HG03521 (cell line): ENCODE measurements around the gene RFTN1.

Experiments
- ATAC-seq: cut with Tn5 transposase; IDR thresholded peaks from one replicate; pipeline ENCODE4 v1.9.1; 2021; ENCODE audit warnings: mild to moderate bottlenecking, moderate library complexity; ENCODE audit not compliant: unreplicated experiment

RFTN1 gene

GRCh38 chr3:16468336-16469098 is 45.0 kb downstream of the RFTN1 start:
- ATAC-seq: no peak

GRCh38 chr3:16468002-16468335 is 45.5 kb downstream of the RFTN1 start:
- ATAC-seq: no peak

GRCh38 chr3:16467393-16467792 is 46.1 kb downstream of the RFTN1 start:
- peak; percentile 73 for ATAC-seq

- ATAC-seq: no peak
Observed at GRCh38 chr3:16466822-16467221, 46.7 kb downstream of the RFTN1 start.

- ATAC-seq: no peak
Observed at GRCh38 chr3:16464511-16465148, 48.9 kb downstream of the RFTN1 start.

- ATAC-seq: no peak
Observed at GRCh38 chr3:16463914-16464313, 49.6 kb downstream of the RFTN1 start.

GRCh38 chr3:16463119-16463518 is 50.4 kb downstream of the RFTN1 start:
- ATAC-seq: no peak

GRCh38 chr3:16462679-16463078 is 50.8 kb downstream of the RFTN1 start:
- ATAC-seq: no peak

- no peak for ATAC-seq
Observed at GRCh38 chr3:16461463-16462245, 51.8 kb downstream of the RFTN1 start.

- no peak for ATAC-seq
Observed at GRCh38 chr3:16460886-16461285, 52.6 kb downstream of the RFTN1 start.

GRCh38 chr3:16460273-16460672 is 53.2 kb downstream of the RFTN1 start:
- no peak for ATAC-seq

- no peak for ATAC-seq
Observed at GRCh38 chr3:16456784-16457415, 56.6 kb downstream of the RFTN1 start.

GRCh38 chr3:16455966-16456365 is 57.5 kb downstream of the RFTN1 start:
- ATAC-seq: no peak

- ATAC-seq: no peak
Observed at GRCh38 chr3:16455001-16455400, 58.5 kb downstream of the RFTN1 start.

GRCh38 chr3:16452261-16452660 is 61.2 kb downstream of the RFTN1 start:
- no peak for ATAC-seq

- no peak for ATAC-seq
Observed at GRCh38 chr3:16449369-16449768, 64.1 kb downstream of the RFTN1 start.

- ATAC-seq: no peak
Observed at GRCh38 chr3:16448639-16449070, 64.8 kb downstream of the RFTN1 start.

GRCh38 chr3:16447135-16447534 is 66.4 kb downstream of the RFTN1 start:
- no peak for ATAC-seq

- ATAC-seq: no peak
Observed at GRCh38 chr3:16444344-16444743, 69.2 kb downstream of the RFTN1 start.

GRCh38 chr3:16442730-16443129 is 70.8 kb downstream of the RFTN1 start:
- no peak for ATAC-seq

GRCh38 chr3:16441371-16441875 is 72.1 kb downstream of the RFTN1 start:
- no peak for ATAC-seq
